Hindlimb muscle (tissue), 1 donor: Measurements from ENCODE around the gene NAGLU. TPM values are rescaled to one million over a fixed set of nuclear protein-coding genes. Genes with fewer than 3 reads are reported as not detected.

ENCODE experiments used
- DNase-seq: peaks from one replicate; pipeline ENCODE4 v3.0.0-alpha.2; 2013
- polyA plus RNA-seq: library from polyadenylated mRNA; unstranded; fragments of 120-200 nt; gene quantifications from one replicate; pipeline ENCODE4 v1.2.1, GENCODE V29; 2013; ENCODE audit not compliant: insufficient read length

Gene NAGLU
- polyA plus RNA-seq, 1 donor = 22.7 TPM

GRCh38 chr17:42565523-42566214, 29.6 kb downstream of the NAGLU start:
- no peak for DNase-seq

GRCh38 chr17:42566215-42566882, 30.3 kb downstream of the NAGLU start:
- no peak for DNase-seq

- peak; percentile 90 for DNase-seq
Observed at GRCh38 chr17:42566883-42567573, 31.0 kb downstream of the NAGLU start, which contains the start of gene MLX. Gene MLX (plus strand): TSS chr17:42567100. CDS start chr17:42567125, 25 bp downstream.

- DNase-seq = no peak
Observed at GRCh38 chr17:42568341-42569111, 32.5 kb downstream of the NAGLU start.

- DNase-seq = no peak
Observed at GRCh38 chr17:42571435-42572225, 35.6 kb downstream of the NAGLU start.

- DNase-seq = no peak
Observed at GRCh38 chr17:42573095-42573494, 37.1 kb downstream of the NAGLU start.

GRCh38 chr17:42574463-42574862, 38.4 kb downstream of the NAGLU start:
- DNase-seq = no peak

GRCh38 chr17:42577140-42577531, 41.1 kb downstream of the NAGLU start:
- no peak for DNase-seq

- DNase-seq = peak; percentile 95
Observed at GRCh38 chr17:42577532-42578281, 41.7 kb downstream of the NAGLU start, which contains the start of gene PSMC3IP. Gene PSMC3IP (minus strand): TSS chr17:42577729. CDS start chr17:42577686, 43 bp downstream.

GRCh38 chr17:42578282-42578869, 42.3 kb downstream of the NAGLU start:
- DNase-seq = peak; percentile 65

GRCh38 chr17:42579794-42580551, 43.9 kb downstream of the NAGLU start:
- DNase-seq = no peak

- DNase-seq = no peak
Observed at GRCh38 chr17:42581744-42582270, 45.8 kb downstream of the NAGLU start.

GRCh38 chr17:42584880-42585279, 48.8 kb downstream of the NAGLU start:
- no peak for DNase-seq

- DNase-seq = no peak
Observed at GRCh38 chr17:42585353-42585752, 49.3 kb downstream of the NAGLU start.

GRCh38 chr17:42586514-42587230, 50.6 kb downstream of the NAGLU start:
- no peak for DNase-seq

GRCh38 chr17:42590886-42591285, 54.8 kb downstream of the NAGLU start:
- DNase-seq = no peak

GRCh38 chr17:42591411-42591810, 55.4 kb downstream of the NAGLU start:
- DNase-seq = no peak
